Activated CD4-positive, alpha-beta memory T cell treated with anti-CD3 and anti-CD28 coated beads, Interleukin-2, amount 10 ng/mL, durations not matched to agents 7 days and 5 days (primary cell): Measurements from ENCODE around the gene VWA2. TPM values are rescaled to one million over a fixed set of nuclear protein-coding genes. Genes with fewer than 3 reads are reported as not detected.

Experiments
- CTCF ChIA-PET: fragments of 350-600 bp; sonication (Branson Sonifier 250); formaldehyde crosslinking; loops from one replicate; lab custom pipeline; 2021; ENCODE audit warnings: antibody characterized with exemption, inconsistent platforms; lab: Charles Lee
- POLR2A ChIA-PET: fragments of 350-600 bp; sonication (Branson Sonifier 250); formaldehyde crosslinking; loops from one replicate; lab custom pipeline; 2021; ENCODE audit warnings: antibody characterized with exemption; lab: Charles Lee
- DNase-seq: peaks from one replicate; pipeline ENCODE4 v3.0.0-alpha.2; 2020
- H3K27ac Mint-ChIP-seq: one replicate; pipeline ENCODE4 v1.8.0; 2021; ENCODE audit warnings: mild to moderate bottlenecking, mixed read lengths
- H3K27me3 Mint-ChIP-seq: one replicate; pipeline ENCODE4 v1.8.0; 2021; ENCODE audit warnings: mixed read lengths
- H3K36me3 Mint-ChIP-seq: one replicate; pipeline ENCODE4 v1.8.0; 2021; ENCODE audit warnings: low read depth, mixed read lengths
- H3K4me1 Mint-ChIP-seq: one replicate; pipeline ENCODE4 v1.8.0; 2021; ENCODE audit warnings: mixed read lengths
- H3K4me3 Mint-ChIP-seq: one replicate; pipeline ENCODE4 v1.8.0; 2021; ENCODE audit warnings: mild to moderate bottlenecking, mixed read lengths
- H3K9me3 Mint-ChIP-seq: one replicate; pipeline ENCODE4 v1.8.0; 2021; ENCODE audit warnings: mixed read lengths
- total RNA-seq, 2 experiments: library from RNA; stranded (reverse); gene quantifications; one replicate each; pipeline ENCODE4 v1.2.3, GENCODE V29; 2021

VWA2 gene
- total RNA-seq, 2 experiments from 2014 or later: not detected

- no peak for DNase-seq
- H3K27ac Mint-ChIP-seq: no peak overlapping the region
- no peak overlapping the region for H3K4me3 Mint-ChIP-seq
- POLR2A ChIA-PET: no interaction called here
- no peaks in the 10 kb centered on the region for H3K36me3 Mint-ChIP-seq
- H3K4me1 Mint-ChIP-seq: no peaks in the 10 kb centered on the region
- CTCF ChIA-PET: no interaction called here
- H3K9me3 Mint-ChIP-seq: no peaks in the 10 kb centered on the region
- H3K27me3 Mint-ChIP-seq: peaks cover 11% of the 10 kb centered on the region
These were observed 32.2 kb downstream of the VWA2 start for GRCh38 chr10:114271075-114271778.

GRCh38 chr10:114271779-114272167 lies 32.7 kb downstream of the VWA2 start:
- no peak overlapping the region for H3K4me3 Mint-ChIP-seq
- H3K36me3 Mint-ChIP-seq: no peaks in the 10 kb centered on the region
- no peak for DNase-seq
- ChIA-PET POLR2A (no interaction called here), CTCF (no interaction called here)
- H3K27ac Mint-ChIP-seq: no peak overlapping the region
- peaks cover 11% of the 10 kb centered on the region for H3K27me3 Mint-ChIP-seq
- no peaks in the 10 kb centered on the region for H3K4me1 Mint-ChIP-seq
- no peaks in the 10 kb centered on the region for H3K9me3 Mint-ChIP-seq

GRCh38 chr10:114272696-114273095 lies 33.6 kb downstream of the VWA2 start:
- no peaks in the 10 kb centered on the region for H3K9me3 Mint-ChIP-seq
- ChIA-PET CTCF (no interaction called here), POLR2A (no interaction called here)
- no peaks in the 10 kb centered on the region for H3K4me1 Mint-ChIP-seq
- DNase-seq: no peak
- no peaks in the 10 kb centered on the region for H3K36me3 Mint-ChIP-seq
- no peak overlapping the region for H3K27ac Mint-ChIP-seq
- no peak overlapping the region for H3K4me3 Mint-ChIP-seq
- peaks cover 11% of the 10 kb centered on the region for H3K27me3 Mint-ChIP-seq

- H3K4me1 Mint-ChIP-seq: no peaks in the 10 kb centered on the region
- H3K9me3 Mint-ChIP-seq: no peaks in the 10 kb centered on the region
- peaks cover 13% of the 10 kb centered on the region for H3K27me3 Mint-ChIP-seq
- H3K4me3 Mint-ChIP-seq: no peak overlapping the region
- H3K27ac Mint-ChIP-seq: no peak overlapping the region
- ChIA-PET POLR2A (no interaction called here), CTCF (no interaction called here)
- no peak for DNase-seq
- no peaks in the 10 kb centered on the region for H3K36me3 Mint-ChIP-seq
These were observed 34.9 kb downstream of the VWA2 start for GRCh38 chr10:114273910-114274309.

- Mint-ChIP-seq H3K9me3 (no peaks in the 10 kb centered on the region), H3K36me3 (no peaks in the 10 kb centered on the region), H3K27me3 (peaks cover 14% of the 10 kb centered on the region), H3K4me3 (no peak overlapping the region), H3K4me1 (no peaks in the 10 kb centered on the region), H3K27ac (no peak overlapping the region)
- no peak for DNase-seq
- POLR2A ChIA-PET: no interaction called here
- CTCF ChIA-PET: no interaction called here
These were observed 35.8 kb downstream of the VWA2 start for GRCh38 chr10:114274616-114275453.

GRCh38 chr10:114276066-114276465 lies 37.0 kb downstream of the VWA2 start:
- H3K27me3 Mint-ChIP-seq: peaks cover 10% of the 10 kb centered on the region
- DNase-seq: no peak
- H3K27ac Mint-ChIP-seq: no peak overlapping the region
- no peaks in the 10 kb centered on the region for H3K4me1 Mint-ChIP-seq
- no peaks in the 10 kb centered on the region for H3K36me3 Mint-ChIP-seq
- no peak overlapping the region for H3K4me3 Mint-ChIP-seq
- ChIA-PET CTCF (no interaction called here), POLR2A (no interaction called here)
- H3K9me3 Mint-ChIP-seq: no peaks in the 10 kb centered on the region

GRCh38 chr10:114276671-114277070 lies 37.6 kb downstream of the VWA2 start:
- Mint-ChIP-seq H3K9me3 (no peaks in the 10 kb centered on the region), H3K4me3 (no peak overlapping the region), H3K27me3 (peaks cover 10% of the 10 kb centered on the region), H3K27ac (no peak overlapping the region), H3K4me1 (no peaks in the 10 kb centered on the region), H3K36me3 (no peaks in the 10 kb centered on the region)
- ChIA-PET CTCF (no interaction called here), POLR2A (no interaction called here)
- no peak for DNase-seq

- Mint-ChIP-seq H3K27me3 (peaks cover 3% of the 10 kb centered on the region), H3K36me3 (no peaks in the 10 kb centered on the region), H3K9me3 (no peaks in the 10 kb centered on the region), H3K4me1 (no peaks in the 10 kb centered on the region), H3K27ac (no peak overlapping the region), H3K4me3 (no peak overlapping the region)
- ChIA-PET CTCF (no interaction called here), POLR2A (no interaction called here)
- no peak for DNase-seq
These were observed 39.3 kb downstream of the VWA2 start for GRCh38 chr10:114278140-114278883.

- CTCF ChIA-PET: no interaction called here
- no peaks in the 10 kb centered on the region for H3K9me3 Mint-ChIP-seq
- no peaks in the 10 kb centered on the region for H3K4me1 Mint-ChIP-seq
- H3K27ac Mint-ChIP-seq: no peak overlapping the region
- H3K27me3 Mint-ChIP-seq: peaks cover 3% of the 10 kb centered on the region
- POLR2A ChIA-PET: no interaction called here
- H3K36me3 Mint-ChIP-seq: no peaks in the 10 kb centered on the region
- H3K4me3 Mint-ChIP-seq: no peak overlapping the region
- no peak for DNase-seq
These were observed 39.8 kb downstream of the VWA2 start for GRCh38 chr10:114278884-114279191.

- Mint-ChIP-seq H3K4me1 (no peaks in the 10 kb centered on the region), H3K4me3 (no peak overlapping the region), H3K27me3 (peaks cover 3% of the 10 kb centered on the region)
These were observed 40.2 kb downstream of the VWA2 start for GRCh38 chr10:114279289-114279688.

GRCh38 chr10:114279901-114280644 lies 41.0 kb downstream of the VWA2 start:
- ChIA-PET CTCF (interaction anchor here (0.5 kb wide), 1 partner anchor 354 kb away, joined by 3 read pairs; no protein-coding TSS in a partner anchor), POLR2A (no interaction called here)
- no peaks in the 10 kb centered on the region for H3K9me3 Mint-ChIP-seq
- H3K36me3 Mint-ChIP-seq: no peaks in the 10 kb centered on the region
- peaks cover 3% of the 10 kb centered on the region for H3K27me3 Mint-ChIP-seq
- H3K27ac Mint-ChIP-seq: no peak overlapping the region
- no peak overlapping the region for H3K4me3 Mint-ChIP-seq
- DNase-seq: no peak
- H3K4me1 Mint-ChIP-seq: no peaks in the 10 kb centered on the region

More at GRCh38 chr10:114279289-114279688, 40.2 kb downstream of the VWA2 start:
- no peaks in the 10 kb centered on the region for H3K36me3 Mint-ChIP-seq
- CTCF ChIA-PET: no interaction called here
- no peaks in the 10 kb centered on the region for H3K9me3 Mint-ChIP-seq
- no peak overlapping the region for H3K27ac Mint-ChIP-seq
- POLR2A ChIA-PET: no interaction called here
- no peak for DNase-seq

- Mint-ChIP-seq H3K4me1 (no peaks in the 10 kb centered on the region), H3K27ac (no peak overlapping the region), H3K27me3 (peaks cover 3% of the 10 kb centered on the region), H3K36me3 (no peaks in the 10 kb centered on the region), H3K9me3 (no peaks in the 10 kb centered on the region), H3K4me3 (no peak overlapping the region)
- DNase-seq: no peak
- ChIA-PET CTCF (no interaction called here), POLR2A (no interaction called here)
These were observed 42.0 kb downstream of the VWA2 start for GRCh38 chr10:114281006-114281405.

- Mint-ChIP-seq H3K36me3 (no peaks in the 10 kb centered on the region), H3K9me3 (no peaks in the 10 kb centered on the region), H3K27me3 (peaks cover 3% of the 10 kb centered on the region), H3K27ac (no peak overlapping the region), H3K4me3 (no peak overlapping the region), H3K4me1 (no peaks in the 10 kb centered on the region)
- ChIA-PET POLR2A (no interaction called here), CTCF (no interaction called here)
- no peak for DNase-seq
These were observed 42.4 kb downstream of the VWA2 start for GRCh38 chr10:114281461-114281860.
